GM18861 (cell line): ENCODE results near the gene IFIT2.
A peak's percentile ranks its signal among the peaks of the same experiment; 100 is the strongest.
"Not testable (repeated sequence)": the region's sequence is repeated elsewhere in the genome, so short reads cannot be mapped to it uniquely, and the experiment has no call there.

ENCODE experiments used
- ATAC-seq: cut with Tn5 transposase; IDR thresholded peaks from one replicate; pipeline ENCODE4 v1.9.1; 2021; ENCODE audit not compliant: unreplicated experiment

Gene IFIT2

DNA sequence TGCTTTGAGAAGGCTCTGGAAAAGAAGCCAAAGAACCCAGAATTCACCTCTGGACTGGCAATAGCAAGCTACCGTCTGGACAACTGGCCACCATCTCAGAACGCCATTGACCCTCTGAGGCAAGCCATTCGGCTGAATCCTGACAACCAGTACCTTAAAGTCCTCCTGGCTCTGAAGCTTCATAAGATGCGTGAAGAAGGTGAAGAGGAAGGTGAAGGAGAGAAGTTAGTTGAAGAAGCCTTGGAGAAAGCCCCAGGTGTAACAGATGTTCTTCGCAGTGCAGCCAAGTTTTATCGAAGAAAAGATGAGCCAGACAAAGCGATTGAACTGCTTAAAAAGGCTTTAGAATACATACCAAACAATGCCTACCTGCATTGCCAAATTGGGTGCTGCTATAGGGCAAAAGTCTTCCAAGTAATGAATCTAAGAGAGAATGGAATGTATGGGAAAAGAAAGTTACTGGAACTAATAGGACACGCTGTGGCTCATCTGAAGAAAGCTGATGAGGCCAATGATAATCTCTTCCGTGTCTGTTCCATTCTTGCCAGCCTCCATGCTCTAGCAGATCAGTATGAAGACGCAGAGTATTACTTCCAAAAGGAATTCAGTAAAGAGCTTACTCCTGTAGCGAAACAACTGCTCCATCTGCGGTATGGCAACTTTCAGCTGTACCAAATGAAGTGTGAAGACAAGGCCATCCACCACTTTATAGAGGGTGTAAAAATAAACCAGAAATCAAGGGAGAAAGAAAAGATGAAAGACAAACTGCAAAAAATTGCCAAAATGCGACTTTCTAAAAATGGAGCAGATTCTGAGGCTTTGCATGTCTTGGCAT is 4.8 kb downstream of the IFIT2 start:
- no peak for ATAC-seq

DNA sequence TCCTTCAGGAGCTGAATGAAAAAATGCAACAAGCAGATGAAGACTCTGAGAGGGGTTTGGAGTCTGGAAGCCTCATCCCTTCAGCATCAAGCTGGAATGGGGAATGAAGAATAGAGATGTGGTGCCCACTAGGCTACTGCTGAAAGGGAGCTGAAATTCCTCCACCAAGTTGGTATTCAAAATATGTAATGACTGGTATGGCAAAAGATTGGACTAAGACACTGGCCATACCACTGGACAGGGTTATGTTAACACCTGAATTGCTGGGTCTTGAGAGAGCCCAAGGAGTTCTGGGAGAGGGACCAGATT is 5.4 kb downstream of the IFIT2 start:
- ATAC-seq, result no peak

DNA sequence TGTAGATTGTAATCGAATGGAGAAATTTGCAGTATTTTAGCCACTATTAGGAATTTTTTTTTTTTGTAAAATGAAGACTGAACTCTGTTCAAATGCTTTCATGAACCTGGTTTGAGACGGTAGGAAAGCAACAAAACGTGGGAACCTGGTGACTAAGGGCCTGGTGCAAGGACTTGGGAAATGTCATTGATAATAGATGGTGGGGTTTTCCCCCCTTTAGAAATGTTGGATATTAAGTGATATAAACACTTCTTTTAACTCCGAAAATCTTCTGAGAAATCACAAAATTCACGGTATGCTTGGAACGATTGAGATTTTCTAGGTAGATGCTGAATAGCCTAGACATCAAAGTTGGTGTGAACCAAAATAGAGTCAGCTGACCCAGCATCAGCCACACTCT is 6.4 kb downstream of the IFIT2 start:
- no peak for ATAC-seq

DNA sequence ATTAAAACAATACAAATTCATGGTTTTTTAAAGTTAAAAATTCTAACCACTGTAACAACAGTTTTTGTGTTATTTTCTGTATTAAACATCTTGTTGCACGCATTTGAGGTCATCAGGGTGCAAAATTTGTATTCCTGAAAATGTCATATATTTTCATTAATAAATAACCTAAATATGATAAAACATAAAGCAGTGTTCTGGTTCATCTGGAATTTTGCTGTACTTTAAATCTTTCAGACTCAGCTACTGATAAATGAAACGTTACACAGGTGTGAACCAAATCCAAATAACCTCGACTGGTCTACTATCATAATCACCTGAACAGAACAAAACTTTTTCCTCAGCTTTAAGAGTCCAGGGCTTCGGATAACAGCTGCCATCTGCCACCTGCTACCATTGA is 6.9 kb downstream of the IFIT2 start:
- ATAC-seq, result no peak

DNA sequence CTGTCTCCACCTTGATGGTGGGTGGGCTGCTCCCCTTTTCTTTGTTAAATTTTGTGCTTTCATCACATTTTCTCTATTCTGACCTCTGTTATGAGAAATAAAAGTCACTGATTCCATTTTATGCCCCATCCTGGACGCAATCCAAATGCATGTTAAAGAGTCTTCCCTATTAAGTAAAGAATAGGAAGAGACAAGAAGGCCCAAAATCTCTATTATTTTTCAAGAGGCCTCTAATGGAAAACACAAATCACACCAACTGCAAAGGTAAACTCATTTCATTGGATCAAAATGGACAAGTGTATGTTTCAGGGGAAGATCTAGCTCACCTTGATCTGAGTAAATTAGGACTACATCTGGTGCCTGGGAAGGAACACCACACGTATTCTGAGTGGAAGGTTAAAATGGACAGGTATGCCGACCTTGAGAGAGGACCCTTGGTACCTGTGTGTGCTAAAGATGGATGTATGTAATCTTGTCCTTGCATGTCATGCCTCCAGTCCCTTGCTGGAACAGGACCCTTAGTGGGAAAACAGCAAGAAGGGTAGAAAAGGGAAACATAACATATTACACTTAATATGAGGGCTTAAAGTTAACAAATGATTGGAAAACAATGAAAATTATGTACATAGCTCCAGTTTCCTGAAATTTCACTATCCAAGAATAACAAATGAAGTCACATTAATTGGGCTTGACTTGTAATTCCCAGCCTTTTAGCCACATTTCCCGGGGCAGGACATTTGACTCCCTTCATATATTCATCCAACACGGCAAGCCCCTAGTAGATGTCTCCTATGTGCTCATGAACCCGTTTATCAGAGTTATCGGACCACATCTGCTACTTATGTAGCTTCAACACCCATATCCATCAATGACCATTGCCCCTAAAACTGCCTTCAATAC is 7.6 kb downstream of the IFIT2 start:
- ATAC-seq, result no peak

DNA sequence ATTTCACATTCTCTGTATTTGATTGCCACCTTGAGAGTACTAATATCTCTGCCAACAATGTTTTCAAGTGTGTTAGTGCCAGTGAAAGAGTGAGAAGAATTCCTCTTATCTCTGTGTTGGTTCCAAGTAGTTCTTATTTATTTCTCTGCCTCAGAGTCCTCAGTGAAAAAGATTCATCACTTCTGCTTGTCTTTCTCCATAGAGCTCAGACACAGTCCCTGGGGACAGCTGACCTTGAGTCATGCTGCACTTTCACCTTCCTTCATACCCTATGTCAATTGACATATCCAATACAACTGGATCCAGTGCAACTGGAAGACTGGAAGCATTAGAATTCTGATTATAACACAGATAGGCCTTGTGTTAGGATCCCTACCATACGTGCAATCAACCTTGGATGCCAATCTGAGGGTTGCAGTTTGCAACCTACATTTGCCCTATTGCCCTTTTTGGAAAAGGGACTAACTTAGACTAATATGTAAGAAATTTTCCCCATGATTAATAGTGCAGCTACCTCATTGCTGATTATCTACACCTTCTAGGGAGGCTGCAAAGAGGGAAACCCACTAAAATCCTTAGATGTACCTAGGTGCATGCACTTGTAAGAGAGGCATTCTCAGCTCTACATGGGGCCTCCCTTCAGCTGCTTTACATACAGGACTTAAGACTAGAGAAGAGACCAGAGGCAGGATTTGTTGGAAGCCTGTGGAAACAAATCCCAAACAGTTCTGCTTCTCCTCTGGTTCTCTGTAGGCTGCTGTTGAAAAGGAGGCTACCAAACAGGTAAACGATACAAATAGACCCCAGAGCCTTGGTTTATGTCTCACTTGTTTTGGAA is 8.4 kb downstream of the IFIT2 start:
- peak; percentile 60 for ATAC-seq

DNA sequence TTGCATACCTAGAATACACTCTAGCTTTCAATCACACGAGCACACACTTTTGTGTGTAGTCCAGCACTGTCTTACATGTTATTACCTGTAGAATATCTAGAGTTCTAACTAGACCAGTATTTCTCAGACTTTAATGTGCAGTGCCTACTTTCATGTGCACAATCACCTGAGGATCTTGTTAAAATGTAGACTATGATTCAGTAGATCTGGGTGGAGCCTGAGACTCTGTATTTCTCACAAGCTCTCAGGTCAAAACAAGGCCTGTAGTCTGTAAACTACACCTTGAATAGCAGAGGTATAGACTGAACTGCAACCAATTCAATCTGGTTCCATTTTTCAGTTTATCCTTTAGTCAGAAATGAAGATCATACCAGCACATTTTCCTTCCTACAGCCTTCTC is 11.1 kb downstream of the IFIT2 start:
- no peak for ATAC-seq

DNA sequence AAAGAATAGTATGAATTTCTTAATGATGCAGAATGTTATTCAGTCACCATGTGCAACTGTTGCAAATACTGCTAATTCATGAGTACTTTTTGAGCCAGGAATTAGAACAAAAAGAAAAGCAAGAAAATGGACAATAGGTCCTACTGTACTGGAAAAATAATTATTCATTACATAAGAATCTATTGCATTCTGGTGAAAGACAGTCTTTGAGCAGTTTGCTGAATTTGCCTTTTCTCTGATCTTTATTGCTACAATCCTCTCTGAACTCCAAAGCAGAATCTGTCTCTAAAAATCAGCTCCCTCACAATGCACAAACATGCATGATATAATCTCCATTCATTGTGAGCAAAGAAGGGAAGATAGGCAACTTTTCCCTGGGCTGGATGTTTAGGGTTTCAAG is 12.8 kb downstream of the IFIT2 start:
- no peak for ATAC-seq

DNA sequence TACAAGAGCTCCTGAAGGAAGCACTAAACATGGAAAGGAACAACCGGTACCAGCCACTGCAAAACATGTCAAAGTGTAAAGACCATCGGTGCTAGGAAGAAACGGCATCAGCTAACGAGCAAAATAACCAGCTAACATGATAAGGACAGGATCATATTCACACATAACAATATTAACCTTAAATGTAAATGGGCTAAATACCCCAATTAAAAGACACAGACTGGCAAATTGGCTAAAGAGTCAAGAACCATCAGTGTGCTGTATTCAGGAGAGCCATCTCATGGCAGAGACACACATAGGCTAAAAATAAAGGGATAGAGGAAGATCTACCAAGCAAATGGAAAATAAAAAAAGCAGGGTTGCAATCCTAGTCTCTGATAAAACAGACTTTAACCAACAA is 16.2 kb downstream of the IFIT2 start:
- ATAC-seq, result not testable (repeated sequence)

DNA sequence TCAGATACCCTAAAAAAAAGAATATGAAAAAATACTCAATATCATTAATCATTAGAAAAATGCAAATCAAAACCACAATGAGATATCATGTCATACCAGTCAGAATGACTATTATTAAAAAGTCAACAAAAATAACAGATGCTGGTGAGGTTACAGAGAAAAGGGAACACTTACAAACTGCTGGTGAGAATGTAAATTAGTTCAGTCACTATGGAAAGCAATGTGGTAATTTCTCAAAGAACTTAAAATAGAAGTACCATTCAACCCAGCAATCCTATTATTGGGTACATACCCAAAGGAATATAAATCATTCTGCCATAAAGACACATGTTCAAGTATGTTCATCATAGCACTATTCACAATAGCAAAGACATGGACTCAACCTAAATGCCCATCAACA is 23.2 kb downstream of the IFIT2 start:
- ATAC-seq, result not testable (repeated sequence)

DNA sequence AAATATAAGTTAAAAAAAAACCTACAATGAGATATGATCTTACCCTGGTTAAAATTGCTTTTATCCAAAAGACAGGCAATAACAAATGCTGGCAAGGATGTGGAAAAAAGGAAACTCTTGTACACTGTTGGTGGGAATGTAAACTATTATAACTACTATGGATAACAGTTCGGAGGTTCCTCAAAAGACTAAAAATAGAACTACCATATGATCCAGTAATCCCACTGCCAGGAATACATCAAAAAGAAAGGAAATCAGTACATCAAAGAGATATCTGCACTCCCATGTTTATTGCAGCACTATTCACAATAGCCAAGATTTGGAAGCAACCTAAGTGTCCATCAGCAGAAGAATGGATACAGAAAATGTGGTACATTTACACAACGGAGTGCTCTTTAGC is 24.0 kb downstream of the IFIT2 start:
- ATAC-seq, result not testable (repeated sequence)

DNA sequence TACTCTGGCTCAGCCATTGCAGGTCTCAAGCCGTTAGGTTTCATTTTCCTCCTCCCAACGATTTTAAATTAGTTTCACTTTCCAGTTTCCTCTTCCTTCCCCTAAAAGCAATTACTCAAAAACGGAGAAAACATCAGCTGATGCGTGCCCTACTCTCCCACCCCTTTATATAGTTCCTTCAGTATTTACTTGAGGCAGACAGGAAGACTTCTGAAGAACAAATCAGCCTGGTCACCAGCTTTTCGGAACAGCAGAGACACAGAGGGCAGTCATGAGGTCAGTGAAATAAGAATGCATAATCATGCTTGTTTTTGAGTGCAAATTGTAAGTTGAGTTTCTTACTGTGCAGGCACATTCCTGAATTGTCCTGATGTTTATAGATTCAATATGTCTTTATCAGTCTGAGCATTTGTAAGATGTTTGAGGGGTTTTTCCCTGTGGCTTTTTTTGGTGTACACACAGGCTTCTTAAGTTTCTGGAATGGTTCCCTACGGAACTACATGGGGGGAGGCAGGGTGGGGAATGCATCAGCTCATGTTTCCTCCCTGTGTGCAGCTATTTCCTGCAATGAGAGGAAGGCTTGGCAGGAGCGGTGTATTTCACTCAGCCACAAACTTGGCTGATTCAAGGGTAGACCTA is 26.1 kb downstream of the IFIT2 start, which contains the start of gene IFIT3:
TSS of gene IFIT3 (plus strand) at position 195 of the 639 bp plus-strand sequence. CDS start at position 272, 77 bp downstream.
- no peak for ATAC-seq

DNA sequence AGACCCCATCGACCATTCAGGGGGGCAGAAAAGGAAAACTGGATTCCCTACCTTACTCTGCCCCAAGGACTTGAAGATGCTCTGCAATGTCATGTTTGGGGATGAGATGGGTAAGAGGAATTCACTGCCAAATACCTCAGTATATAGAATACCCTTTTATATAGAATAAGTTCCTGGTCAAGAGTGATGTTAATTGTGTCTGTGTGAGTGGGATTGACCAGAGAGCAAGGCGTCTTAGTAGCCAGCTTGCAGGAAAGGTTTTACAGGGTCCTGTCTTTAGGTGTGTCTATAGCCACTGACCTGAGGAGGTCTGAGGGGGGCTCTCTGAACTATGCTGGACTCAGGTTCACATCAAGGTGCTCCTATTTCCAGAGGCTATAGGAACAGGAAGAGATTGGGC is 27.3 kb downstream of the IFIT2 start:
- no peak for ATAC-seq

DNA sequence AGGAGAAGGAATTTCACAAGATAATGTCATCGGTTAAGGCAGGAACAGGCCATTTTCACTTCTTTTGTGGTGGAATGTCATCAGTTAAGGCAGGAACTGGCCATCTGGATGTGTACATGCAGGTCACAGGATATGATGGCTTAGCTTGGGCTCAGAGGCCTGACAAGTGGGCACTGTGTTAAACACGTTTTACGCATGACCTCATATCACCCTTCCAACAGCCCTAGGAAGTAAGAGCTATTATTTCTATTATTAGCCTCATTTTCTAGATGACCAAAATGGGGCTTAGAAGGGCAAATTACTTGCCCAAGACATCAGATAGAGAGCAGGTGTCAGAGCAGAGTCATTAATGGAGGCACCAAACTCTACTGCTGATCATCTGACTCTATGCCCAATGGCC is 28.2 kb downstream of the IFIT2 start:
- not testable (repeated sequence) for ATAC-seq

DNA sequence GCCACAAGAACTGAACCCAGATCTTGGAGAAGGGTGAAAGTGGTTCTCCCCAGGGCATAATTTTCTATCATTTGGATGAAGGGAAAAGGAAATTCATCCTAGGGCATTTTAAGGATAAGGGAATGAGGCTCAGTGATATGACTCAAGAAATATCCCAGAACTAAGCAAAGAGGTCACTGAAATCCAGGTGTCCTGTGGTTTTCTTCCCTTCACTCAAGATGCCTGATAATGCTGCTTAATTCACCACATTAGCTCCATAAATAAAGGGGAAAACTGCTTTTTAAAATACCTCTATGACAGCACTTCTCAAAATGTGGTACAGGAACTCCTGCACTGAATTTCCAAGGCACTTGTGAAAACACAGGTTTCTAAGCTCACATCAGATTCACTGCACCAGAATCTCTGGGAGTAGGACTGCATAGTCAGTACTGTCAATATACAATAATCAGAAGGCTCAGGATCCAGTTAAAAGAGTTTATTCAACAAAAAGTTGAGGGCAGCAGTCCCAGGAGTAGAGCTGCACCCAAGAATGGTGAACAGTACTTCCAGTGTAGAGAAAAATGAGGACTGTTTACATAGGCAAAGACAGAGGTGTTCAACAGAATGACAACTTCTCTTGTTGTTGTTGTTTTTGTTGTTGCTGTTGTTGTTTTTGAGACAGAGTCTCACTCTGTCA is 28.8 kb downstream of the IFIT2 start:
- no peak for ATAC-seq

DNA sequence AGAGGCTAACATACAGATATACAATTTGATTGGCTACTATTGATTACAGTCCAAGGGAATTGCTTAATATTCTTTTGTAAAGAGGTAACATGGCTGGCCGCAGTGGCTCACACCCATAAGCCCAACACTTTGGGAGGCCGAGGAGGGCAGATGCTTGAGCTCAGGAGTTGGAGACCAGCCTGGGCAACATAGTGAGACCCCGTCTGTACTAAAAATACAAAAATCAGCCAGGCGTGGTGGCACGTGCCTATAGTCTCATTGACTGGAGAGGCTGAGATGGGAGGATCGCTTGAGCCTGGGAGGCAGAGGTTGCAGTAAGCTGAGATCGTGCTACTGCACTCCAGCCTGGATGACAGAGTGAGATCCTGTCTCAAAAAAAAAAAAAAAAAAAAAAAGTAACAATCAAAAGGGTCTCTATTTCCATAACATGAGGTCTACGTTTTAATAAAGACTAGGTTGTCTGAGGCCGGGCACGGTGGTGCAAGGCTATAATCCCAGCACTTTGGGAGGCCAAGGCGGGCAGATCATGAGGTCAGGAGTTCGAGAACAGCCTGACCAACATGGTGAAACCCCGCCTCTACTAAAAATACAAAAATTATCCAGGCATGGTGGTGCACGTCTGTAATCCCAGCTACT is 29.8 kb downstream of the IFIT2 start:
- not testable (repeated sequence) for ATAC-seq

DNA sequence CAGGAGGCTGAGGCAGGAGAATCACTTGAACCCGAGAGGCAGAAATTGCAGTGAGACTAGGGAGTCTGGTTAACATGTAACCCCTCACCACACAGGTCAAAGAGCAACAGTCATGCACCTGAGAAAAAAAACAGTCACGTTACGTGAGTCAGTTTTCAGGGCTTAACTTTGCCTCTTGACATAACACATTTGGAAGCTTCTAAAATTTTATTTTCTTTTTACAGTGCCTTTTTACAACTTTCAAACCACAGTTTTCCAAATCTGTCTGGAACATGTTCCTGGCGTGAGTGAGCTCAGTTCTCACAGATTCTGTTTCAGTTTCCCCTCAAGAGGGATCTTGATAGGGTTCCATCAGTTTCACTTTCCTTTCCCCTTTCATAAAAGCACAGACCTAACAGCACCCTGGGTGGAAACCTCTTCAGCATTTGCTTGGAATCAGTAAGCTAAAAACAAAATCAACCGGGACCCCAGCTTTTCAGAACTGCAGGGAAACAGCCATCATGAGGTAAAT is 30.3 kb downstream of the IFIT2 start:
- ATAC-seq, result peak; percentile 47

DNA sequence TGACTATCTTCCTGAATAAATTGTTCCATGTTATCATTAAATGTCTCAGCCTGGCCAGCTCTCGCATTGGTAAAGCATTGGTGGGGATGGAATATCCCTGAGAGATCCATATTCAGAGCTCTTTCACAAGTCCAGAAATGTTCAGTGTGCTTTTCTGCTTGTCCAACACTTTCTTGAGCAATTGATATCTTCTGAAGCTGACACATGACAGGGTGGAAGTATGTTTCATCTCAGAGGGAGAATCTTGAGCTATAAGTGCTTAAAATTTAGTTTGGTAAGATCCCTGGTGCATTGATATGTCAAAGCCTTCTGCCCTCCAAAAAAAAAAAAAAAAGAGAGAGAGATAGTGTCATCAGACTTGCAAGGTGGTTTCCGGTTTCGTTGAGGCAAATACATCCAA is 33.4 kb downstream of the IFIT2 start:
- ATAC-seq, result no peak

DNA sequence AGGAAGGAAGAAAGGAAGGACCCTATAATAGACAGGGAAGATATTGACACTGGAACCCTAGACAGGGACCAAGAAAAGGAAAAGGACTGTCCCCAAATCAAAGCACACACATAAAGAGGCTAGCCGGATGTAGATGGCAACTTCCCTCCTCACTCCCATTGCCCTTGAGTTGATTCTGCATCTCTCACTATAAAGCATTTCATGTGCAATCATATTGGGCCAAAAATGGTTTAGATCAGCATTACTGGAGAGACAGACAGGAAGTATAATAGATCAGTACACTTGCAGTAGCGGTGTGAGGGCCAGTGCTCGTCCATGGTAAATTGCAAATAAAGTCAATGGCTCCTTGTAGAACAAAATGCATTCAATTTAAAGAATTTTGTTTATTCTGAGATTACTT is 34.4 kb downstream of the IFIT2 start:
- no peak for ATAC-seq

DNA sequence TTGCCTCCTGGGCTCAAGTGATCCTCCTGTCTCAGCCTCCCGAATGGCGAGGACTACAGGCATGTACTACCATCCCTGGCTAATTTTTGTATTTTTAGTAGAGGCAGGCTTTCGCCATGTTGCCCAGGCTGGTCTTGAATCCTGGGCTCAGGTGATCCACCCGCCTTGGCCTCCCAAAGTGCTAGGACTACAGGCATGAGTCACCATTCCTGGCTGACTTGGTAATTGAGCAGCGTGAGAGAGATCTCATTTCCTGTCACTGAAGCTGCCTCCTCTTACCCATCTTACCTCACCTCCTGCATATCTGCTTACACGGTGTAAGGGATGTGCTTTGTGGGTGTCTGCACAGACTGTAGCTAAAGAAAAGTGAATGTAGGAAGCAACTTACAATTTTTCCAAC is 35.6 kb downstream of the IFIT2 start:
- no peak for ATAC-seq
